ENCODE data around the gene GPR68.

The GPR68 gene, protein sequence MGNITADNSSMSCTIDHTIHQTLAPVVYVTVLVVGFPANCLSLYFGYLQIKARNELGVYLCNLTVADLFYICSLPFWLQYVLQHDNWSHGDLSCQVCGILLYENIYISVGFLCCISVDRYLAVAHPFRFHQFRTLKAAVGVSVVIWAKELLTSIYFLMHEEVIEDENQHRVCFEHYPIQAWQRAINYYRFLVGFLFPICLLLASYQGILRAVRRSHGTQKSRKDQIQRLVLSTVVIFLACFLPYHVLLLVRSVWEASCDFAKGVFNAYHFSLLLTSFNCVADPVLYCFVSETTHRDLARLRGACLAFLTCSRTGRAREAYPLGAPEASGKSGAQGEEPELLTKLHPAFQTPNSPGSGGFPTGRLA

DNA sequence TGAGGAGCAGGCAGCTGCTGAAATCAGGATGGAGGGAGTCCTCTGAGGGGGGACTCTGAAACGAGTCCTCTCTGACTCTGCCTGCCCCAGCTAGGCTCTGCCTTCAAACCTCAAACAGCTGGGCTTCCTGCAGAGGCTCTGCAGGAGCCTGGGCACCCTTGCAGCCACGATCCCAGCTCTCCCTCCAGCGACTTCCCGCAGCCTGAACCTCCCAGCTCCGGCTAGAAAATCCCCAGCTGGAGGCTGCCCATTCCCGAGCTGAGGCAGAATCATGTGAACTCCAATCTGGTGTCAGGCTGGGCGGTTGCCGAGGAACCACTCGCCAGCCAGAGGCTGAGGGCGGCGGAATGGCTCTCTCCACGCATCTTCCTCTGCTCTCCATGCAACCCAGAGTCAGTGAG lies at the start of gene GPR68:
Gene GPR68, minus strand, starts transcription at position 204 of the 401 bp plus-strand sequence. CDS start 9,654 bp downstream, outside the sequence.
- TF ChIP-seq, protein P1, sequence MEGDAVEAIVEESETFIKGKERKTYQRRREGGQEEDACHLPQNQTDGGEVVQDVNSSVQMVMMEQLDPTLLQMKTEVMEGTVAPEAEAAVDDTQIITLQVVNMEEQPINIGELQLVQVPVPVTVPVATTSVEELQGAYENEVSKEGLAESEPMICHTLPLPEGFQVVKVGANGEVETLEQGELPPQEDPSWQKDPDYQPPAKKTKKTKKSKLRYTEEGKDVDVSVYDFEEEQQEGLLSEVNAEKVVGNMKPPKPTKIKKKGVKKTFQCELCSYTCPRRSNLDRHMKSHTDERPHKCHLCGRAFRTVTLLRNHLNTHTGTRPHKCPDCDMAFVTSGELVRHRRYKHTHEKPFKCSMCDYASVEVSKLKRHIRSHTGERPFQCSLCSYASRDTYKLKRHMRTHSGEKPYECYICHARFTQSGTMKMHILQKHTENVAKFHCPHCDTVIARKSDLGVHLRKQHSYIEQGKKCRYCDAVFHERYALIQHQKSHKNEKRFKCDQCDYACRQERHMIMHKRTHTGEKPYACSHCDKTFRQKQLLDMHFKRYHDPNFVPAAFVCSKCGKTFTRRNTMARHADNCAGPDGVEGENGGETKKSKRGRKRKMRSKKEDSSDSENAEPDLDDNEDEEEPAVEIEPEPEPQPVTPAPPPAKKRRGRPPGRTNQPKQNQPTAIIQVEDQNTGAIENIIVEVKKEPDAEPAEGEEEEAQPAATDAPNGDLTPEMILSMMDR (IDR thresholded peaks at IDR 0.05; ENCODE audit: low read depth, low read length, missing control alignments): no peak
- no peak within 1 kb of the TSS for H3K4me3 ChIP-seq (ENCODE audit: low read depth, low read length)
- DNase-seq (ENCODE audit: low read depth): no peak

DNA sequence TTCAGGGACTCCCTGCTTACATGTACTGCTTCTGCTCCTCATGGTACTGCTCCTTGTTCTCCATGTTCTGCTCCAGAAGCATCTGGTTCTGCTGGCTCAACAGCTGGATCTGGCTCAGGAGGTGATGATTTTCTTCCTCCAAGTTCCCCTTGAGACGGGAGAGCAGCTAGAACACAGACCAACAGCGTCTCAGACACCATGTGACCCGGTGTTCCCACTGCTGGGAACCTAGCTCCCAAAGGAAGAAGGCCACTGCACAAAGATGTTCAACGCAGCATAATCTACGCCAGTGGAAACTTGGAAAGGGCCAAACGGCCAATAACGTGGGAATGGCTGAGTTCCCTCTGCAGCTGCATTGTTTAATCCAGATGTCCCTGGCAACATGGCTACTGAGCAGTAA lies 49.6 kb upstream of the GPR68 start:
- TF ChIP-seq, protein P1 (IDR thresholded peaks at IDR 0.05; ENCODE audit: low read depth, low read length, missing control alignments): no peak
- H3K4me3 ChIP-seq (ENCODE audit: low read depth, low read length): no peak overlapping the region
- no peak for DNase-seq (ENCODE audit: low read depth)

DNA sequence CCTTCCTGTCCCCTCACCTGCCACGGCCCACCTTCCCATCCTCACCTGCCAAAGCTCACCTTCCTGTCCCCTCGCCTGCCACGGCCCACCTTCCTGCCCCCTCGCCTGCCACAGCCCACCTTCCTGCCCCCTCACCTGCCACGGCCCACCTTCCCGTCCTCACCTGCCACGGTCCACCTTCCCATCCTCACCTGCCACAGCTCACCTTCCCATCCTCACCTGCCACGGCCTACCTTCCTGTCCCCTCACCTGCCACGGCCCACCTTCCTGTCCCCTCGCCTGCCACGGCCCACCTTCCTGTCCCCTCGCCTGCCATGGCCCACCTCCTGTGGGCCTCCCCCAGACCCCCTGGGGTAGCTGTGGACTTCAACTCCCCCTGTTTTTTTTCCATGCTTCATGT lies 48.8 kb upstream of the GPR68 start:
- TF ChIP-seq, protein P1 (IDR thresholded peaks at IDR 0.05; ENCODE audit: low read depth, low read length, missing control alignments): no peak
- H3K4me3 ChIP-seq (ENCODE audit: low read depth, low read length): no peak overlapping the region
- DNase-seq (ENCODE audit: low read depth): no peak

DNA sequence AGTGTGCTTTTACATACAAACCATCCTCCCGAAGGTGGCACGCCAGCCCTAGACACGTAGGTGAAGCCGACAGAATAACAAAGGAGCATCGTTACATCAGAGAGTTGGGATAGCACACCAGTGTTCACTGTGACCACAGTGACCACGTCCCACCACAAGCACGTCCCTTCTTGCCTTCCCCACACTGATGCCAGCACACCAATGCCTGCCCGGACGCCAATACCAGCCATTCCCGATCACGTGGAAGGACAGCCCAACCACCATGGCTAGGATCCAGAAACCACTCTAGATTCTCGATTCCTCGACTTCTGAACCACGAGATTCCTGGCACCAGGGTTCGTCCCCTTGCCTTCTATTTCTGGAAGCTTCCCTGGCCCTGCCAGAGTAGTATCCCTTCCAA lies 48.0 kb upstream of the GPR68 start:
- DNase-seq (ENCODE audit: low read depth): no peak
- TF ChIP-seq, protein P1 (IDR thresholded peaks at IDR 0.05; ENCODE audit: low read depth, low read length, missing control alignments): no peak
- H3K4me3 ChIP-seq (ENCODE audit: low read depth, low read length): no peak overlapping the region

DNA sequence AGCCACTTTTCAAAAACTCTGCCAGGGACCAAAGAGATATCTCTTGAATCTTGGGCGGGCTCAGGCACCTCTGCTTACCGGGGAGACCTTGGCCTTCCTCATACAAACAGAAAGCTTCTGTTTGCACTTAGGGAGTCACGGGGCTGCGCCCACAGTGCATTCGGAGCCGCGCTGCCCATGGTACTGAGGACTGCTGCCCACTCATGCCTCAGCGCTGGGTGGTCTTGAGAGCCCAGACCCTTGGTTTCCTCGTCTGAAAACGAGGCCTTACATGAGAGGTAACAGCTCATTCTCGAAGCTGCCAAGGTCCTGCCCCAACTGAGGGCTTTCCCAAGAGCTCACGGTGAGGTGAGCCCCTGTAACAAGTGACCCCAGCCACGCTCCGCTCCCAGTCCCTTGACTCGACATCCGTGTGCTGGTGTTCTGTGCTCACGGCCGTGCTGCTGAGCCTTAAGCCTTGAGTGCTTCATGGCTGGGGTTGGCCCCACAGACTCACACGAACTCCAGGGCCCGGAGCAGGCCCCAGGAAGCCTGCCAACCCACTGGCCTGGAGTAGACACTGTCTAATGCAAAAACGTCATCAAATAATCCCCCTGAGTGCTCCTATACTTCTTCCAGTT lies 47.4 kb upstream of the GPR68 start:
- TF ChIP-seq, protein P1 (IDR thresholded peaks at IDR 0.05; ENCODE audit: low read depth, low read length, missing control alignments): no peak
- DNase-seq (ENCODE audit: low read depth): no peak
- no peak overlapping the region for H3K4me3 ChIP-seq (ENCODE audit: low read depth, low read length)

DNA sequence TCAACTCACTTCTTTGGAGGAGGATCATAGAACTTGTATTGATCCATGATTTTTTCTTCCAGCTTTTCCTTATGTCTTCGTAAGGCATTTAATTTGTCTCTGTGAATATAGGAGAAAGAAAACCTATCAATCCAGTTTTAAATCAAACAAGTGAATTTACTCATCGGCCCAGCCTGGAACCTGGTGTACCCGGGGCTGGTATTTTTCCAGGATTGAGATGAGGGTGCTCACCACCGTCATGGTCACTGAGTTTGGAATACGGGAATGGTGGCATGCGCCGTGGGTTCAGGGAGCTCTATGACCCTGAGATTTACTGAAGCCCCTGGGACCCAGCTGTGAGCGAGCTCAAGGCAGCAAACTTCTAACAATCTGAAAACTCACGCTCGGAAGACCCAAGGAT lies 46.5 kb upstream of the GPR68 start:
- TF ChIP-seq, protein P1 (IDR thresholded peaks at IDR 0.05; ENCODE audit: low read depth, low read length, missing control alignments): no peak
- no peak for DNase-seq (ENCODE audit: low read depth)
- no peak overlapping the region for H3K4me3 ChIP-seq (ENCODE audit: low read depth, low read length)

Measured in GM12864 (cell line).